ENCODE data around the gene CACNB4.
"Not testable (repeated sequence)": the region's sequence is repeated elsewhere in the genome, so short reads cannot be mapped to it uniquely, and the experiment has no call there.

The CACNB4 gene

DNA sequence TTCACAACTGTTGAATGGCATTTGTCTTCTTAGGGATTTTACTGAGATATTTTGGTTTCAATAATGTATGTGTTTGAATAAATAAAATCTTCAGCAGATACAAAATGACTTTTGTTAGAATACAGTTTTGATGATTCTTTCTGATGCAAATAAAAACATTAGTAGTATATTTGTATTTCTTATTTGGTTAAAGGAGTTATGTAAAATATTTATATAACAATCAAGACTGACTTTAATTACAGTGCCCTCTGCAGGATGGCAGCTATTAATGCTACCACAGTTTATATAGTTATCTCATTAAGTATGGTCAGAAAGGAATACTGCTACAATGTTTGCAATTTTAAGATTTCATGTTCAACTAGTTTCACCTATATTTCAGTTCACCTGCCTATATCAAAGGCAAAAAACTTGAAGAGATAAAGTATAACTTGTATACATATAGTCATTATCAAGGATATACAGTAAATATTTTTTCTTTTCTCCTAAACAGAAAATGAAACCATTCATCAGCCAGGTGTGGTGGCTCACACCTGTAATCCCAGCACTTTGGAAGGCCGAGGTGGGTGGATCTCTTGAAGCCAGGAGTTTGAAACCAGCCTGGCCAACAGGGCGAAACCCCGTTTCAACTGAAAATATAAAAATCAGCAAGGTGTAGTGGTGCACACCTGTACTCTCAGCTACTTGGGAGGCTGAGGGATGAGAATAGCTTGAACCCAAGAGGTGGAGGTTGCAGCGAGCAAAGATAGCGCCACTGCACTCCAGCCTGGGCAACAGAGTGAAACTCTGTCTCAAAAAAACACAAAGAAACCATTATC is 290.4 kb downstream of the CACNB4 start:
- DNase-seq = no peak

DNA sequence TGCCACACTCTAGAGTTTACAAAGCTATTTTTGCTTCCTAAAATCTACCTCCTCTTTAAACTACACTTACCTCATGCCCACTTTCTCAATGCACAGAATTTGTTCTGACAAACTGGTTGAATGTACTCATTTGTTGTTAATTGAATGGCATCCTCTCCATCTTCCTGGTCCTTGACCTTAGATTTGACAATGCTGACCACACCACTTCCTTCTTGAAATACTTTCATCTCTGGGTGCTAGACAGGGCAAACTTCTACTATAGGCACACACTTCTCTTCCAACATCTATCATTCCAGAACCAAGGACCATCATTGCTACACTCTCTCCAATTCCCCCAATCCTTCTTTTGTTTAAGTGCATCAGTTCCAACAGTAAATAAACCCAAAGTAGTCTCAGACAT is 292.9 kb downstream of the CACNB4 start:
- no peak for DNase-seq

DNA sequence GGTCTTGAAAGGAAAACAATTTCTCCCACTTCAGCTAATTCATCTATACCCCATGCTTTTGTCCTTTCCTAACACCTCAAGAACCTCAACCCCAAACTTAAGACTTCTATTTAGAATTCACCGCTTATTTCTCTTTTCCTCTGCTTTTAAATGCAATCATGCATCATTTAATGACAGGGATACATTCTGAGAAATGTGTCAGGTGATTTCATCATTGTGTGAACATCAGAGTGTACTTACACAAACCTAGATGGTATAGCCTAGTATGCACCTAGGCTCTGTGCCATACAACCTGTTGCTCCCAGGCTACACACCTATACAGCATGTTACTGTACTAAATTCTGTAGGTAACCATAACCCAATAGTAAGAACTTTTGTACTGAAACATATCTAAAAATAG is 293.5 kb downstream of the CACNB4 start:
- no peak for DNase-seq

DNA sequence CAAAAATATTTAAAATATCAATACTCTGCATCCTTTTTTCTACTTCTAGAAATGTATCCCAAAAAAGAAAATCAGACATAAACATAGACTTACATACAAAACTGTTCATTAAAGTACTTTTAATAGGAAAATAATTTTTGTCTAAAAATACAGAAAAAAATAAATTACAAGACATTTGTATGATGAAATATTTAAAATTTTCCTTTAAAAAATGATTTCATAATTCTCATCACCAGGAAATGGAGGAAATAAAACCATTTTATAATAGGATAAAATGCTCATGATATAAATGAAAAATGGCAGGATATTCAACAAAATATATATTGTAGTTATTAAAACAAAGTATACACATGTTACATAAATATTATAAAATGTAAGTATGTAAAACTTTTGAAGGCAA is 295.0 kb downstream of the CACNB4 start:
- no peak for DNase-seq

DNA sequence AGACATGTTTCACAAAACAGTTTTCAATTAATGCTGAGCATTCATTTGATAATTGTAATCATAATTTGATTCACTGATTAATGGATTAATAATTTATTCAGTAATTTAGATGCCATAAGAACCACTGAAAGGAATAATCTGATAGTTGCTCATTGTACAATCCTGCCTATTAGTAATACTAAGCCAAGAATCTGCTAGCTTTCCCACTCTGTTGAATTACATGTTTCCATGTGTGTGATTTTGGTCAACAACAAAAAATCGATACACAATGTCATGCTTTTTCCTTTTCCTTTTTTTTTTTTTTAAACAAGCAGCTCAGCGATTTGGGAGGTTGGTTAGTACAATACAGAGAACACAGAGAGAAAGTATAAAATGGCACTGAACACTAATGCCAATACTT is 296.5 kb downstream of the CACNB4 start:
- no peak for DNase-seq

DNA sequence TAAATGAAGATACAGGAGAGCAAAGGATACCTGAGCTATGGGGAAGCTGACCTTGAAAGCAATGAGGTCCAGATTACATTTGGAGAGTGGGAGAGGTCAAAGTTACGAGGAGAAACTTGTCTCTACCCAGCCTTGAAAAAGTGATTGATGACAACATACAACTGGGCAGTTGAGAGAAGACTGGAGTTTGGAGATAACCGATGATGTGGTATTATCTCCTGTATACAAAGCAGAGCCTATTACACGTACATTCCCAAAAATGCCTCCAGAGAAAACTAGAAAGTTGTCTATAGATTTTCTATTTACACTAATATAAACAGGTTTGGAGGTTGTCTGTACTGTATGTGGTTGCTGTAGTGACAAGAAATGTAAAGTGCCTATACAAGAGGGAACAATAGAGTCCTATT is 299.0 kb downstream of the CACNB4 start:
- no peak for DNase-seq

DNA sequence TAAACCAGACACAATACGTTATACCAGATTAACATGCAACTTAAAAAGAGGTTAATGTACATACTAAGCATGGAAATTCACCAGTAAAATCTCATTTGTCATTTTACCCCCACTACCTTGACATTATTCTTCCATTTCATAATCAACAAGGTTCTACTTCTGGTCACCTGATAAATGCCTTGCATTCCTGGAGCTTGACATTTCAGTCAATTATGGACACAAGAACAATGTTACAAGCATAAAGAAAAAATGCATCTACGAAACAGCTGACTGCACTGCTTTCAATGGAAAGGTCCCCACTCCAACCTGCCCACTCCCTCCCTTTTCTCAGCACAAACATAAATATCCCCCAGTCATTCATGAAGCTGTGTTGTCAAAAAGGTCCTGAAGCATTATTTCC is 302.1 kb downstream of the CACNB4 start:
- no peak for DNase-seq

DNA sequence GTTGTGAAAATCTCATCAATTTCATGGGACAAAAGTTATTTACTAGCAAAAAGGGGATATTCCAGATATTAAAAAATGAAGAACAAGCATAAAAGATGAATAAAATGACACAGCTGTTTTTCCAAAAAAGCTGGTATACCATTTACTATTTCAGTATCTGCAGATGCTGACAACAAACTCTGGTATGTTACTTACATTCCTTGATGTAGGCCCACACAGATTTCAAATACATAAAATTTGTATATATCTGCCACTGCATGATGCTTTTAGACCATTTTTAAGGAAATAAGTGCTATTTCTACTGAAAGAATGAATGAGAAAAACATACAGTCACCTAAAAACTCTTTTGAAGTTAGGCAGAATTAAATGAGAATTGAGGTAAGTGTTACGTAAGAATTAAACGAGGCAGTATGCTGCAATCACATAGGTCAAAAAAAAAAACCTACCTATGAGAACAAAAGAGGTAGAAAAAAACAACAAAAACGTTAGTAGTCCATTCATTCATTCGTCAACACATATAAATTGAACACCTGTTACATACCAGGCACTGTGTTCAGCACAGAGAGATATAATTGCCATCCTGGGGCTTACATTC is 303.1 kb downstream of the CACNB4 start:
- DNase-seq = no peak

DNA sequence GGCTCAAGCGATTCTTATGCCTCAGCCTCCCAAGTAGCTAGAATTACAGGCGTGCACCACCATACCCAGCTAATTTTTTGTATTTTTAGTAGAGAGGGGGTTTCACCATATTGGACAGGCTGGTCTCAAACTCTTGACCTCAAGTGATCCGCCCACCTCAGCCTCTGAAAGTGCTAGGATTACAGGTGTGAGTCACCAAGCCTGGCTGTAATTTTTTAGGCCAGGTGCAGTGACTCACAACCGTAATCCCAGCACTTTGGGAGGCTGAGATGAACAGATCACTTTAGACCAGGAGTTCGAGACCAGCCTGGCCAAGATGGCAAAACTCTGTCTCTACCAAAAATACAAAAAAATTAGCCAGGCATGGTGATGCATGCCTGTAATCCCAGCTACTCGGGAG is 304.4 kb downstream of the CACNB4 start:
- not testable (repeated sequence) for DNase-seq

DNA sequence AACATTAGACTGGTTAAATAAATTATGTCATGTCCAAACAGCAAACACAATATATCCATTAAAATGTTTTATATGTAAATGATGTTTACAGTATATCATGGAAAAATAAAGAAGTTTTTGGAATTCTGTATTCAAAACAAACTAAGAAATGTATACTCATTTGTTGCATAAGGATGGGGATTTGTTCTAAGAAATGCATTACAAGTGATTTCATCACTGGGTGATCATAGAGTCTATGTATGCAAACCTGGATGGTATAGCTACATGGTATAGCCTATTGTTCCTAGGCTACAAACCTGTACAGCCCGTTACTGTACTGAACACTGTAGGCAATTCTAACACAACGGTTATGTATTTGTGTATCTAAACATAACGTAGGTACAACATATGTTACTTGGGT is 305.7 kb downstream of the CACNB4 start:
- no peak for DNase-seq

DNA sequence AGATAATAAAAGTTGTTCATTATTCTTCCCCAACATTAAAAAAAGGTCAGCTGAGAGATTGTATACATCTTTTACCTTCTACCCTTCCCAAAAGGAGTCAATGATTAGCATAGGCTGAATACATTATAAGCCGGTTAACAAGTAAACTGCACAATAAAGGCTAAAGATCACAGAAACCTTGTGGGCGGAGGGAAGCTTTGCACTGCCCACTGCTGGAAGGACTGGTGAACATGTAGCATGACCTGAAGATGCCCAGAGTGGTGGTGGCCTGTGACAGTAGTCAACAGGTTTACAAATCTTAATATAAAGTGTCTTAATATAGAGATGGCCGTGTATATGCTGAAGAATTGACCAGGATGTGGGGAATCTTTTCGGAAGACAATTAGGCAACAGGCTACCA is 306.3 kb downstream of the CACNB4 start:
- no peak for DNase-seq

DNA sequence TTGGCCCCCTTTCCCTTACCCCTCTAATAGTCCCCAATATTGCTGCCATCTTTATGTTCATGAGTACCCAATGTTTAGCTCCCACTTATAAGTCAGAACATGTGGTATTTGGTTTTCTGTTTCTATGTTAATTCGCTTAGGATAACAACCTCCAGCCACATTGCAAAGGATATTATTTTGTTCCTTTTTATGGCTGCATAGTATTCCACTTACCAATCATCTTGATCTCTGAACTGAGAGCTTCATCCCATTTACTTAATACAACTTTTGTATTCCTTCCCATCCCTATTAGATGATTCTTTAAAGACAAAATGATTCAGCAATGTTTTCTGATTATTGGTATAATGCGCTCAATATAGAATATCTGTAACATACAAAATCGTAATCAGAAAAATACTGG is 307.3 kb downstream of the CACNB4 start:
- no peak for DNase-seq

DNA sequence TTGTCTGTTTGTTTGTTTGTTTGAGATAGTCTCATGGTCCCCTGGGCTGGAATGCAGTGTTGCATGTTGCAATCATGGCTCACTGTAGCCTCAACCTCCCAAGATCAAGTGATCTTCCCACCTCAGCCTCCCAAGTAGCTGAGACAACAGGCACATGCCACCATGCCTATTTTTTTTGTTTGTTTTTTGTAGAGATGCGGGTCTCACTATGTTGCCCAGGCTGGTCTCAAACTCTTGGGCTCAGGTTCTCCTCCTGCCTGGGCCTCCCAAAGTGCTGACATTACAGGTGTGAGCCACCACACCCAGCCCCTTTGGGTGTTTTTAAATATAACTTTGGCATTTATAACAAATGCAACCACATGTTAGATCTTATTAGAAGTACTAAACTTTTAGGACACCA is 308.2 kb downstream of the CACNB4 start:
- no peak for DNase-seq

DNA sequence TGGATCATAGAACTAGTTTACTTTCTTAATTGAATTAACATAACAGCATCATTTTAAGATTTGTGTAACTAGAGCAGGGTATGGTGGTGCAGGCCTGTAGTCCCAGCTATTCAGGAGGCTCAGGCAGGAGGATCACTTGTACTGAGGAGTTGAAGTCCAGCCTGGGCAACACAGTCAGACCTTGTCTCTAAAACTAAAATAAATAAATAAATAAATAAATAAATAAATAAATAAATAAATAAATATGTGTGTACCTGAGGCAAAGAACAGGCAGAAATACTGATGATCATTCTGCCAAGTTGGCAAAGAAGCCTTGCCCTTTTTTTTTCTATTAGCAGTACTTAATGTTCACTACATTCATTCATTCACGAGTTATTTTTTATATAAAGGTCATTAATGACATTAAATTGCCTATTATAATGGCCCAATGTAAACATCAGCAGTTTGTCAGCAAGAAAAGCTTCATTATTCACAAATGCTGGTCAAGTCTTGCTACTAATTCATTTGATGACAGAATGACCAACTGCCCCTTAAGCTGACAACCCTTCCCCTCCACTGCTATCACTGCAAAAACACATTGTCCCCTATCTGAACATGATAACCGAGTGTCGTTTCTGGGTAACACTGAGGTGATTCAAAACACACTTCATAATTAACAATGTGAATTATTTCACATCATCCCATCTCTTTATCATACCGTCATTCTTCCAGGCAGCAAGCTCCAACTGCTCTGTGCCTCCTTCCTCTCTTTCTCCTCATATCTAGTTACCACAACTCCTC is 309.6 kb downstream of the CACNB4 start:
- DNase-seq = no peak

DNA sequence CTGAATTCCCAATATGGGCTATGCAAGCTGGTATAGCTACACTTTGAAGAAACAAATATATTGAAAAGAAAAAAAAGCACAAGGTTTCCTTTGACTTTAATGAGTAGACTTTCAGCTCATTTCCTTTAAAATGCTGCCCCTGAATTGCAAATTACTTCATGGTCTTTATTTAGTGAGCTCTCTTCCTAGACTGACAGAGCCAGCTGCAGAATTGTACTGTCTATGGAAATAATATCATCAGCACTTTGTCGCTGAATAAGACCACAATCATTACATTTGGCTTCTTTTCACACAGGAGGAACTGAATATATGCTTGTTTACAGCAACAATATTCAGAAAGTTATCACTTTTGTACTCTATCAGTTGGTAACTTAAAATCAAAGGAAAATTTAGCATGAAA is 312.4 kb downstream of the CACNB4 start:
- no peak for DNase-seq

DNA sequence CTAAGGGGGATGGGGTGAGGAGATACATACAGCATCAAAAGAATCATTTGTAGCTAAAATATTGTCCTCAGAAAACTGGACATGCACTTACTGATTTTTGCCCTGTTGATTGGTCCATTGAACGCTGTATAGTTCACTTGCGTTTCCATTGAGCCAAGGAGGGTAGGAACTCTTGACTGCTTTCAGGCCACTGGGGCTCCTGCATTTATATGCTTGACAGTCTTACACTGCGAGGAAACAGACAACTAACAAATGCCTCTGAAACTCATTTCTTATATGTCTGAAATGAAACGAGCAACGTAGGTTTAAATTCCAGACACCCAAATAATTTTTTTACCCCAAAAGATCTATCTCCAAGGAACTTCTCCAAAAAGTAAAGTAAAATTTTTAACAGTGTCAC is 312.8 kb downstream of the CACNB4 start:
- DNase-seq = no peak

DNA sequence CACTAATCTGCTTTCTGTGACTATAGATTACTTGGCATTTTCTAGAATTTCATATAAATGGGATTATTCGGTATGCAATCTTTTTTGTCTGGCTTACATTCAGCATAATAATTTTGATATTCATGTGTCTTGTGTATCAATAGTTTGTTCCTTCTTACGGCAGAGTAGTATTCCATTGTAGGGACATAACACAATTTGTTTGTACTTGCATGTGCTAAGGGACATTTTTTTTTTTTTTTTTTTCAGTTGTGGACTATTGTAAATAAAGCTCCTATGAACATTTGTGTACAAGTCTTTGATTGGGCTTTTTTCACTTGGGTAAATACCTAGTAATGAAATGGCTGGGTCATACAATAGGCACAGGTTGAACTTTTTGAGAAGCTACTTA is 315.7 kb downstream of the CACNB4 start:
- no peak for DNase-seq
